Gastroesophageal sphincter (tissue), 4 donors: ENCODE data around the gene TELO2. TPM values are rescaled to one million over a fixed set of nuclear protein-coding genes. Genes with fewer than 3 reads are reported as not detected.

Experiments used
- ATAC-seq: fragments of 150-250 bp; one replicate; pipeline ENCODE4 v1.9.1; 2016; ENCODE audit warnings: mild to moderate bottlenecking, moderate library complexity
- H3K27ac ChIP-seq, 4 donors: fragments of 200-600 bp; sonication (generic) in 3 of 4; 1 replicate in 3 of 4; 2 replicates in 1 of 4; pipeline ENCODE4 v1.5.1; 2016 to 2019
- H3K27me3 ChIP-seq: fragments of 200-600 bp; sonication (generic); one replicate; pipeline ENCODE4 v1.5.1; 2019
- H3K36me3 ChIP-seq, 2 donors: fragments of 200-600 bp; sonication (generic); one replicate each; pipeline ENCODE4 v1.5.1; 2019; ENCODE audit warnings: control low read depth in 1 of 2
- H3K4me1 ChIP-seq, 3 donors: fragments of 200-600 bp; sonication (generic); 1 replicate in 2 of 3; 2 replicates in 1 of 3; pipeline ENCODE4 v1.5.1; 2016 to 2019; ENCODE audit warnings: control low read depth in 2 of 3
- H3K4me3 ChIP-seq, 2 donors: fragments of 200-600 bp; sonication (generic); one replicate each; pipeline ENCODE4 v1.5.1; 2019; ENCODE audit warnings: mild to moderate bottlenecking in 1 of 2, moderate library complexity in 1 of 2
- H3K9me3 ChIP-seq, 3 donors: fragments of 200-600 bp; sonication (generic); one replicate each; pipeline ENCODE4 v1.5.1; 2017 to 2019; ENCODE audit warnings: control low read depth in 2 of 3
- CTCF ChIP-seq, 4 experiments: fragments of 200-600 bp in 2 of 4; fragments of 450-650 bp in 2 of 4; sonication (generic) in 1 of 4; IDR thresholded peaks; one replicate each; pipeline ENCODE4 v1.5.1; 2017 to 2019; ENCODE audit warnings: antibody characterized with exemption in 4 of 4, mild to moderate bottlenecking in 2 of 4, moderate library complexity in 2 of 4
- EP300 ChIP-seq: sonication (generic); formaldehyde crosslinking; IDR thresholded peaks from one replicate; pipeline ENCODE4 v1.6.1; 2017; ENCODE audit warnings: antibody characterized with exemption, mild to moderate bottlenecking
- POLR2A ChIP-seq, 2 donors: fragments of 450-650 bp; IDR thresholded peaks; one replicate each; pipeline ENCODE4 v1.6.1; 2017; ENCODE audit warnings: antibody characterized with exemption in 2 of 2, mild to moderate bottlenecking in 2 of 2, moderate library complexity in 1 of 2
- POLR2AphosphoS5 ChIP-seq: sonication (generic); formaldehyde crosslinking; IDR thresholded peaks from one replicate; pipeline ENCODE4 v1.6.1; 2017; ENCODE audit warnings: antibody characterized with exemption
- WGBS, 2 donors: methylation state at CpG; one replicate each; pipeline ENCODE4 v1.1.5; 2018; ENCODE audit warnings: low coverage in 1 of 2; 5-methylcytosine and 5-hydroxymethylcytosine counted together
- total RNA-seq, 4 donors: library from RNA; depleted of rRNA; stranded (reverse); fragments of >200 nt; gene quantifications; one replicate each; pipeline ENCODE4 v1.1.0, GENCODE V29; 2016

Gene TELO2
- total RNA-seq, 4 donors from 2014 or later, result 10.9 to 33.9 (median 20.8) TPM

- H3K4me1 ChIP-seq, result peaks cover 3 to 83% (median 35%) of the 10 kb centered on the region in 3 donors
- TF ChIP-seq POLR2AphosphoS5 (no peak), POLR2A (IDR thresholded peaks at IDR 0.05) (no peak), CTCF (IDR thresholded peaks at IDR 0.05) (no peak), EP300 (no peak)
- H3K9me3 ChIP-seq, result no peaks in the 10 kb centered on the region
Measured at GRCh38 chr16:1551166-1551565, 58.0 kb downstream of the TELO2 start.

GRCh38 chr16:1552129-1552528 is 59.0 kb downstream of the TELO2 start:
- H3K27ac ChIP-seq, result peak overlapping the region in 3 of 4 donors; percentile 49 to 90 (median 88)
- 80 to 88% methylated on average over 1 to 8 of the region's 15 CpGs for WGBS, 2 donors

More at GRCh38 chr16:1551166-1551565, 58.0 kb downstream of the TELO2 start:
- H3K27me3 ChIP-seq, result no peaks in the 10 kb centered on the region
- ATAC-seq, result no peak
- H3K36me3 ChIP-seq, result peaks cover 0 to 91% of the 10 kb centered on the region in 2 donors
- H3K4me3 ChIP-seq, result no peak overlapping the region
- H3K27ac ChIP-seq, result peak overlapping the region in 3 of 4 donors; percentile 76 to 90 (median 88)
- 87% methylated on average over 6 of the region's 12 CpGs; no CpG with 5 or more reads in 1 of the 2 donors for WGBS, 2 donors

GRCh38 chr16:1553946-1554825 is 61.0 kb downstream of the TELO2 start:
- no peak for ATAC-seq
- H3K4me1 ChIP-seq, result peaks cover 3 to 53% (median 15%) of the 10 kb centered on the region in 3 donors
- no peak overlapping the region for H3K4me3 ChIP-seq
- no peak for TF ChIP-seq POLR2A (IDR thresholded peaks at IDR 0.05)
- no peak for TF ChIP-seq EP300
- no peak for TF ChIP-seq POLR2AphosphoS5
- TF ChIP-seq CTCF (IDR thresholded peaks at IDR 0.05), result no peak
- peak overlapping the region in 2 of 4 donors; percentile 2 to 5 for H3K27ac ChIP-seq
- WGBS, 2 donors, result 75 to 81% methylated on average over 9 to 17 of the region's 19 CpGs
- H3K9me3 ChIP-seq, result no peaks in the 10 kb centered on the region
- peaks cover 0 to 93% of the 10 kb centered on the region in 2 donors for H3K36me3 ChIP-seq
- H3K27me3 ChIP-seq, result no peaks in the 10 kb centered on the region

More at GRCh38 chr16:1552129-1552528, 59.0 kb downstream of the TELO2 start:
- H3K27me3 ChIP-seq, result no peaks in the 10 kb centered on the region
- H3K4me3 ChIP-seq, result no peak overlapping the region
- ATAC-seq, result no peak
- H3K4me1 ChIP-seq, result peaks cover 3 to 73% (median 31%) of the 10 kb centered on the region in 3 donors
- H3K9me3 ChIP-seq, result no peaks in the 10 kb centered on the region
- peaks cover 0 to 91% of the 10 kb centered on the region in 2 donors for H3K36me3 ChIP-seq
- TF ChIP-seq CTCF (IDR thresholded peaks at IDR 0.05) (no peak), POLR2AphosphoS5 (no peak), EP300 (no peak), POLR2A (IDR thresholded peaks at IDR 0.05) (no peak)

- Histone ChIP-seq H3K9me3 (no peaks in the 10 kb centered on the region), H3K4me1 (peaks cover 3 to 45% (median 11%) of the 10 kb centered on the region in 3 donors), H3K4me3 (no peak overlapping the region), H3K27ac (no peak overlapping the region), H3K36me3 (peaks cover 0 to 93% of the 10 kb centered on the region in 2 donors), H3K27me3 (no peaks in the 10 kb centered on the region)
- TF ChIP-seq EP300 (no peak), CTCF (IDR thresholded peaks at IDR 0.05) (no peak), POLR2A (IDR thresholded peaks at IDR 0.05) (no peak), POLR2AphosphoS5 (no peak)
- WGBS, 2 donors, result 96% methylated on average over 16 of the region's 34 CpGs
- no peak for ATAC-seq
Measured at GRCh38 chr16:1554826-1555445, 61.8 kb downstream of the TELO2 start.
